SK-N-SH treated with all-trans-retinoic acid at 6 μM for 48 hours (cell line): ENCODE results near the gene DHCR24.

Source experiments
- ATAC-seq: fragments of 200-7000 bp; cut with Tn5 transposase; 3 replicates; pipeline ENCODE4 v1.9.1; 2020; ENCODE audit warnings: mild to moderate bottlenecking, moderate library complexity
- ARNTL ChIP-seq: fragments of 450-650 bp; formaldehyde crosslinking; IDR thresholded peaks from 2 replicates; pipeline ENCODE4 v1.5.0; 2020; ENCODE audit warnings: low read depth, mild to moderate bottlenecking, moderate library complexity, borderline replicate concordance
- BACH2 ChIP-seq: fragments of 250-450 bp; sonication (Bioruptor Pico); IDR thresholded peaks from 2 replicates; pipeline ENCODE4 v1.9.0; 2021; ENCODE audit warnings: mild to moderate bottlenecking, borderline replicate concordance
- CSDC2 ChIP-seq: fragments of 250-450 bp; sonication (Bioruptor Pico); IDR thresholded peaks from 2 replicates; pipeline ENCODE4 v1.5.0; 2020; ENCODE audit warnings: mild to moderate bottlenecking, moderate library complexity
- GLIS3 ChIP-seq: fragments of 250-450 bp; sonication (Bioruptor Pico); IDR thresholded peaks from 2 replicates; pipeline ENCODE4 v1.5.0; 2020; ENCODE audit warnings: mild to moderate bottlenecking, moderate library complexity
- ISL1 ChIP-seq: fragments of 250-450 bp; sonication (Bioruptor Pico); IDR thresholded peaks from 2 replicates; pipeline ENCODE4 v2.1.2; 2022; ENCODE audit warnings: mild to moderate bottlenecking, moderate library complexity
- OSR1 ChIP-seq: fragments of 250-450 bp; sonication (Bioruptor Pico); IDR thresholded peaks from 2 replicates; pipeline ENCODE4 v1.8.0; 2022; ENCODE audit warnings: moderate library complexity, mild to moderate bottlenecking, inconsistent platforms
- PPARA ChIP-seq: fragments of 250-450 bp; sonication (Bioruptor Pico); IDR thresholded peaks from 2 replicates; pipeline ENCODE4 v1.5.0; 2020; ENCODE audit warnings: mild to moderate bottlenecking, borderline replicate concordance
- RARB ChIP-seq: fragments of 250-450 bp; sonication (Bioruptor Pico); IDR thresholded peaks from 2 replicates; pipeline ENCODE4 v1.8.0; 2021; ENCODE audit warnings: mild to moderate bottlenecking, moderate library complexity
- TCF4 ChIP-seq: fragments of 250-450 bp; sonication (Bioruptor Pico); IDR thresholded peaks from 2 replicates; pipeline ENCODE4 v1.8.0; 2021; ENCODE audit warnings: mild to moderate bottlenecking, moderate library complexity, borderline replicate concordance
- ZC3H10 ChIP-seq: fragments of 250-450 bp; sonication (Bioruptor Pico); IDR thresholded peaks from 2 replicates; pipeline ENCODE4 v1.5.1; 2021; ENCODE audit warnings: mild to moderate bottlenecking, moderate library complexity
- ZFP3 ChIP-seq: fragments of 250-450 bp; sonication (Bioruptor Pico); IDR thresholded peaks from 2 replicates; pipeline ENCODE4 v1.5.0; 2020; ENCODE audit warnings: mild to moderate bottlenecking, moderate library complexity
- ZNF8 ChIP-seq: fragments of 450-650 bp; formaldehyde crosslinking; IDR thresholded peaks from 2 replicates; pipeline ENCODE4 v1.5.0; 2020; ENCODE audit warnings: mild to moderate bottlenecking, moderate library complexity
- TF ChIP-seq, protein P1 (sequence below): fragments of 250-450 bp; sonication (Bioruptor Pico); IDR thresholded peaks from 2 replicates; pipeline ENCODE4 v1.8.0; 2020; ENCODE audit warnings: mild to moderate bottlenecking, moderate library complexity, borderline replicate concordance
- TF ChIP-seq, protein P2 (sequence below): fragments of 250-450 bp; sonication (Bioruptor Pico); IDR thresholded peaks from 2 replicates; pipeline ENCODE4 v1.5.0; 2020; ENCODE audit warnings: mild to moderate bottlenecking, moderate library complexity
- TF ChIP-seq, protein P3 (sequence below): fragments of 250-450 bp; sonication (Bioruptor Pico); IDR thresholded peaks from 2 replicates; pipeline ENCODE4 v1.5.1; 2021; ENCODE audit warnings: mild to moderate bottlenecking, moderate library complexity
- TF ChIP-seq, protein P4 (sequence below): fragments of 250-450 bp; sonication (Bioruptor Pico); IDR thresholded peaks from 2 replicates; pipeline ENCODE4 v1.5.1; 2020; ENCODE audit warnings: low read depth, mild to moderate bottlenecking, moderate library complexity

Gene DHCR24

DNA sequence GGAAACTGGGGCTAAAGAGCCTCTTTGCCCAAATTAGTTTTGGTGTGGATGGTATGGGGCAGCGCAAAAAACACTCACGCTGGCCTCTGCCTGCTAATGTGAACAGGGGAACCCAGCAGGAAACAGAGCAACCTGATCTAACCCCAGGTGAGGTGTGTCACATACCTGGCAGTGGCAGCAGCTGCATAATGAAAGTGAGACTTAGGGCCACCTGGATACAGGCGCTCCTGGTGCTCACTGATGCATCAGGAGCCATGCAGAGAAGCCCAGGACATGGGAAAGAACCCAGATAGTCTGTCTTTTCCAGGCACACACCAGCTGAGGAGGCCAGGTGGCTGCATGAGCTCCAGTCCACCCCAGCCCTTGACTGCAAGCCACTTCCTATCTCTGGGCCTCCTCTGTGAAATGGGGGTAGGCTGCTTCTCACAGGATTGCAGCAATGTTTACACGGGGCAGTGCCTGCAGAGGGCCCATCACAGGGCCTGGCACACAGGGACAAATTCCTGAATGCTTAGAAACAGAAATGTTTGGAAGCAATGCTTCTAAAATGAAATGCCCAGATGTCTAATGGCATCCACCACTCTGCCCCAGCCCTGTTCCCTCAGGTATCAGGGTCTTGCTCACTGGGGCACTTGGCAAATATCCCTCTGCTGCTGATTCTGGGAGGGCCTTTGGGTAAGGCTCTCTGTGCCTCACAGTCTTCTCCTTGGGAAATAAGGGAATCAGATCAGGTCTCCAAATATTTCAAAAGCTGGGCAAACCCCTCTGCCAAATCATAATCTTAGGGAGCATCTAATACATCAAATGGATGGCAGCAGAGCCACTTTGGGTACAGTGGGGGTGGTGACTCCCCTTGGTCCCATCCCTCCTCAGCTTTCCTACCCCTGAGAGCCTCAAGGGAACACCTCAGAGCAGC is 19.9 kb downstream of the DHCR24 start:
- TF ChIP-seq ARNTL (CRISPR knock-in tag), result no peak
- no peak for TF ChIP-seq GLIS3 (CRISPR knock-in tag)
- TF ChIP-seq CSDC2, result no peak
- TF ChIP-seq, protein P1, sequence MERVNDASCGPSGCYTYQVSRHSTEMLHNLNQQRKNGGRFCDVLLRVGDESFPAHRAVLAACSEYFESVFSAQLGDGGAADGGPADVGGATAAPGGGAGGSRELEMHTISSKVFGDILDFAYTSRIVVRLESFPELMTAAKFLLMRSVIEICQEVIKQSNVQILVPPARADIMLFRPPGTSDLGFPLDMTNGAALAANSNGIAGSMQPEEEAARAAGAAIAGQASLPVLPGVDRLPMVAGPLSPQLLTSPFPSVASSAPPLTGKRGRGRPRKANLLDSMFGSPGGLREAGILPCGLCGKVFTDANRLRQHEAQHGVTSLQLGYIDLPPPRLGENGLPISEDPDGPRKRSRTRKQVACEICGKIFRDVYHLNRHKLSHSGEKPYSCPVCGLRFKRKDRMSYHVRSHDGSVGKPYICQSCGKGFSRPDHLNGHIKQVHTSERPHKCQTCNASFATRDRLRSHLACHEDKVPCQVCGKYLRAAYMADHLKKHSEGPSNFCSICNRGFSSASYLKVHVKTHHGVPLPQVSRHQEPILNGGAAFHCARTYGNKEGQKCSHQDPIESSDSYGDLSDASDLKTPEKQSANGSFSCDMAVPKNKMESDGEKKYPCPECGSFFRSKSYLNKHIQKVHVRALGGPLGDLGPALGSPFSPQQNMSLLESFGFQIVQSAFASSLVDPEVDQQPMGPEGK (CRISPR knock-in tag), result no peak
- TF ChIP-seq, protein P2, sequence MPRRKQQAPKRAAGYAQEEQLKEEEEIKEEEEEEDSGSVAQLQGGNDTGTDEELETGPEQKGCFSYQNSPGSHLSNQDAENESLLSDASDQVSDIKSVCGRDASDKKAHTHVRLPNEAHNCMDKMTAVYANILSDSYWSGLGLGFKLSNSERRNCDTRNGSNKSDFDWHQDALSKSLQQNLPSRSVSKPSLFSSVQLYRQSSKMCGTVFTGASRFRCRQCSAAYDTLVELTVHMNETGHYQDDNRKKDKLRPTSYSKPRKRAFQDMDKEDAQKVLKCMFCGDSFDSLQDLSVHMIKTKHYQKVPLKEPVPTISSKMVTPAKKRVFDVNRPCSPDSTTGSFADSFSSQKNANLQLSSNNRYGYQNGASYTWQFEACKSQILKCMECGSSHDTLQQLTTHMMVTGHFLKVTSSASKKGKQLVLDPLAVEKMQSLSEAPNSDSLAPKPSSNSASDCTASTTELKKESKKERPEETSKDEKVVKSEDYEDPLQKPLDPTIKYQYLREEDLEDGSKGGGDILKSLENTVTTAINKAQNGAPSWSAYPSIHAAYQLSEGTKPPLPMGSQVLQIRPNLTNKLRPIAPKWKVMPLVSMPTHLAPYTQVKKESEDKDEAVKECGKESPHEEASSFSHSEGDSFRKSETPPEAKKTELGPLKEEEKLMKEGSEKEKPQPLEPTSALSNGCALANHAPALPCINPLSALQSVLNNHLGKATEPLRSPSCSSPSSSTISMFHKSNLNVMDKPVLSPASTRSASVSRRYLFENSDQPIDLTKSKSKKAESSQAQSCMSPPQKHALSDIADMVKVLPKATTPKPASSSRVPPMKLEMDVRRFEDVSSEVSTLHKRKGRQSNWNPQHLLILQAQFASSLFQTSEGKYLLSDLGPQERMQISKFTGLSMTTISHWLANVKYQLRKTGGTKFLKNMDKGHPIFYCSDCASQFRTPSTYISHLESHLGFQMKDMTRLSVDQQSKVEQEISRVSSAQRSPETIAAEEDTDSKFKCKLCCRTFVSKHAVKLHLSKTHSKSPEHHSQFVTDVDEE (CRISPR knock-in tag), result no peak
- no peak for TF ChIP-seq BACH2
- TF ChIP-seq PPARA (CRISPR knock-in tag), result no peak
- TF ChIP-seq, protein P3, sequence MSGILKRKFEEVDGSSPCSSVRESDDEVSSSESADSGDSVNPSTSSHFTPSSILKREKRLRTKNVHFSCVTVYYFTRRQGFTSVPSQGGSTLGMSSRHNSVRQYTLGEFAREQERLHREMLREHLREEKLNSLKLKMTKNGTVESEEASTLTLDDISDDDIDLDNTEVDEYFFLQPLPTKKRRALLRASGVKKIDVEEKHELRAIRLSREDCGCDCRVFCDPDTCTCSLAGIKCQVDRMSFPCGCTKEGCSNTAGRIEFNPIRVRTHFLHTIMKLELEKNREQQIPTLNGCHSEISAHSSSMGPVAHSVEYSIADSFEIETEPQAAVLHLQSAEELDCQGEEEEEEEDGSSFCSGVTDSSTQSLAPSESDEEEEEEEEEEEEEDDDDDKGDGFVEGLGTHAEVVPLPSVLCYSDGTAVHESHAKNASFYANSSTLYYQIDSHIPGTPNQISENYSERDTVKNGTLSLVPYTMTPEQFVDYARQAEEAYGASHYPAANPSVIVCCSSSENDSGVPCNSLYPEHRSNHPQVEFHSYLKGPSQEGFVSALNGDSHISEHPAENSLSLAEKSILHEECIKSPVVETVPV, result no peak
- TF ChIP-seq ISL1 (CRISPR knock-in tag), result no peak
- ATAC-seq, result no peak

DNA sequence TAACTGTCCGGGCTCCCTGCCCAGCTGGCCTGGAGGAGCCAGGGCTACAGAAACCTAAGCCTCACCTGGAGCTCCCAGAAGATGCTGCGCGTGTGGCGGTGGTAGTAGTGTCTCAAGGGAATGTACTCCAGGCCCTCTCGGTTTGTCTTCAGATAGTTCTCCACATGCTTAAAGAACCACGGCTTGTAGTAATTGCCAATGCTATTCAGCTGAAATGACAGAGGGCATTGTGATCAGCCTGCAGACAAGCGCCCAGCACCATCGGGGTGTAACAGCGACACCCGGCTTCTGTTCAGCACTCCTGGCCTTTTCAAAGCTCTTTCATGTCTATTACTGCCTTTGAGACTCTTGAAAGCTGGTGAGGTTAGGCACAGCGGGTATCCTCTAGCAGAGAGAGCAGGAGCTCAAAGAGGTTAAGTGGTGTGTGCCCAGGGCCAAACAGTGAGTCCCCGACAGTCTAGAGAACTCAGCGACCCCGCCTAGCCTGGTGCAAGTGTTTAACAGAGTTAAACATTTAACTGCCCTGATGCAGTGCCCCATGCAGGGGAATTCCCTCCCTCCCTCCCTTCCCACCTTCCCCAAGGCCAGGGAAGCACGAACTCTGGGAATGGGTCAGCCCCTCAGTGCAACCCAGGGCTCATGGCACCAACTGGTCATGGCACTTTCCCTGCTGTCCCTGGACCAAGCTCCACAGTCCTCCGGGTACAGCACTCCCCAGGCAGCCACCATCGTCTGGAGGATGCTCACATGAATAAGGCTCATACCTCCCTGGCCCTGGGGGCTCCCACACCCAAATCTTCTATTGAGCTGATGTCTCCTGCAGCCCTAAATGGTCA is 21.5 kb downstream of the DHCR24 start:
- ATAC-seq, result no peak
- TF ChIP-seq PPARA (CRISPR knock-in tag) (no peak), OSR1 (CRISPR knock-in tag) (no peak), RARB (CRISPR knock-in tag) (no peak), ZFP3 (CRISPR knock-in tag) (no peak), ZC3H10 (CRISPR knock-in tag) (no peak), ISL1 (CRISPR knock-in tag) (no peak)
- TF ChIP-seq, all 23 proteins: peak for 0

DNA sequence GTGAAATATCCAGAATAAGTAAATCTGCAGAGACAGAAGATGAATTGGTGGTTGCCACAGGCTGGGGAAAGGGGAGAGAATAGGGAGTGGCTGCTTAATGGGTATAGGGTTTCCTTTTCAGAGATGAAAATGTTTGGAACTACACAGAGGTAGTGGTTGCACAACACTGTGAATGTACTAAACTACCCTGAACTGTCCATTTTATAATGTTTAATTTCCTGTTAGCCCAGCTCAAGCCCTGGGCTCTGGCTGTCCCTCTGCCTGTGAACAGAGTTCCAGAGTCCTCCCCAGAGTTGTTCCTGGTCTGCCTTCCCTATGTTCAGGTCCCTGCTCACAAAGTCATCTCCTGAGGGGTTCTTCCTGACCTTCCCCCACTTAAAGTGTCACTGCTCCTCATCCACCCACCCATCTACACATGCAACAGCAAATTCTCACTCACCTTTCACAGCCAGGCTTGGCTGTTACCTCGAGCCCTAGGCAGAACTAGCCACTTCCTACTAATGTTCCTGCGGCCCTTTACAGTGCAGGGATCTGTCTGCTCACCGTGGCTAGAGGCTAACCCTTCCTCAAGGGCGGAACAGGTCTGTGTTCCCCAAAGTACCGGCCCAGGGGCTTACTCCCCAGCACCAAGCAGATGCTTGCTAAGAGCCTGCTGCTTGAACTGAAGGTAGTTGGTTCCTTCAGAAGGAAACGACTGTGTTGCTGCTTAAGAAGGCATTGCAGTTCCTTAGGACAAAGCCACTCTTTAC is 22.4 kb downstream of the DHCR24 start:
- no peak for ATAC-seq
- TF ChIP-seq TCF4 (CRISPR knock-in tag), result no peak
- TF ChIP-seq ZC3H10 (CRISPR knock-in tag), result no peak
- TF ChIP-seq ISL1 (CRISPR knock-in tag), result no peak
- TF ChIP-seq ZNF8 (CRISPR knock-in tag), result no peak
- TF ChIP-seq, protein P4, sequence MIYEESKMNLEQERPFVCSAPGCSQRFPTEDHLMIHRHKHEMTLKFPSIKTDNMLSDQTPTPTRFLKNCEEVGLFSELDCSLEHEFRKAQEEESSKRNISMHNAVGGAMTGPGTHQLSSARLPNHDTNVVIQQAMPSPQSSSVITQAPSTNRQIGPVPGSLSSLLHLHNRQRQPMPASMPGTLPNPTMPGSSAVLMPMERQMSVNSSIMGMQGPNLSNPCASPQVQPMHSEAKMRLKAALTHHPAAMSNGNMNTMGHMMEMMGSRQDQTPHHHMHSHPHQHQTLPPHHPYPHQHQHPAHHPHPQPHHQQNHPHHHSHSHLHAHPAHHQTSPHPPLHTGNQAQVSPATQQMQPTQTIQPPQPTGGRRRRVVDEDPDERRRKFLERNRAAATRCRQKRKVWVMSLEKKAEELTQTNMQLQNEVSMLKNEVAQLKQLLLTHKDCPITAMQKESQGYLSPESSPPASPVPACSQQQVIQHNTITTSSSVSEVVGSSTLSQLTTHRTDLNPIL (CRISPR knock-in tag), result no peak
- TF ChIP-seq, protein P1 (CRISPR knock-in tag), result no peak
